Renal pelvis (tissue), 4 donors: ENCODE measurements around the gene KANK4. TPM values are rescaled to one million over a fixed set of nuclear protein-coding genes. Genes with fewer than 3 reads are reported as not detected.
A peak's percentile ranks its signal among the peaks of the same experiment; 100 is the strongest.
"Not testable (repeated sequence)": the region's sequence is repeated elsewhere in the genome, so short reads cannot be mapped to it uniquely, and the experiment has no call there.

Experiments used
- DNase-seq: peaks from one replicate; pipeline ENCODE4 v3.0.0-alpha.2; 2013
- polyA plus RNA-seq, 3 donors: library from polyadenylated mRNA; unstranded; fragments of 120-200 nt; gene quantifications; one replicate each; pipeline ENCODE4 v1.2.1, GENCODE V29; 2013; ENCODE audit not compliant: insufficient read length in 3 of 3

The KANK4 gene
- polyA plus RNA-seq, 3 donors = 17.8 to 24.1 (median 22.1) TPM

- DNase-seq = no peak
Observed at GRCh38 chr1:62276791-62277190, 42.4 kb downstream of the KANK4 start.

GRCh38 chr1:62274496-62275485, 44.4 kb downstream of the KANK4 start:
- DNase-seq = no peak

- DNase-seq = no peak
Observed at GRCh38 chr1:62273953-62274352, 45.3 kb downstream of the KANK4 start.

- DNase-seq = peak; percentile 54
Observed at GRCh38 chr1:62271948-62272728, 47.1 kb downstream of the KANK4 start.

DNA sequence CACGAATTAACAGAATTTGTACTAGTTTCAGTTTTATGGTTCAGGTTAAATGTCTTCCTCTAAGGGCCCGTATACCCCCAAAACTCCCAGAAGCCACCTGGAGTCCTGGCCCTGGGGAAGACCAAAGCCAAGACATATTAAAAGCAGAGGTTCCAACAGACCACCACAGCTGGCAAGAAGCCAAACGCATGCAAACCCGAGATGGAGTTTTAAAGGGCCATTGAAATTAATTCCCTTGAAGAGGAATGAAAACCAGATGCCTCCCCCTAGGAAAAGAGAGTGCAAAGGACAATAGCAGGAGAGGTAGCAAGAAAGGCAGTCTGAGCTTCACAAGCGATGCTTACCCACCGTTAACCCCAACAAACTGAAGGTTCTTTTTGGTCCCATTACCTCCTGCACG, 48.1 kb downstream of the KANK4 start:
- DNase-seq = no peak

DNA sequence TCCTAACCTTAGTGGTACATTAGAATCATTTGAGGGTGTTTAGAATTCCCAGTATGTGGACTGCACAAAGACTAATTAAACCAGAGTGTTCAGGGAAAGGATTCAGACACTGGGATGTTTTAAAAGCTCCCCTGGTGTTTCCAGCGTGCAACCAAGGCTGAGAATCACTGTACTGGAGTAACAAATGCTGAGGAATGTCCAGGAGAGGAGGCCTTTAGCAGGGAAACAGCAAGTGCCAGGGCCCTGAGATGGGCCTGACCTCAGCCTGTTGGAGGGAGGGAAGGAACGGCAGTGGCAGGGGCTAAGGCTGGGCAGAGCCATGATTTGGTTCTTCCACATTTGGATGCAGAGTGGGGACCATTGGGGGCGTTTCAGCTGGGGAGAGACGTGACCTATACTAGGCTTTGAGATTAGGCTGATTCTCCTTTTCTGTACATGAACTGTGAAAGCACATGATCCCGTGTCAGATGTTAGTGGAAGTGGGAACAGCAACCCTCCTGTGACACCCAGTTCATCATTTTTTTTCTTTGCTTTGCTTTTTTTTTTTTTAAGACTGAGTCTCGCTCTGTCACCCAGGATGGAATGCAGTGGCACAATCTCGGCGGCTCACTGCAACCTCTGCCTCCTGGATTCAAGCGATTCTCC, 49.3 kb downstream of the KANK4 start:
- no peak for DNase-seq

DNA sequence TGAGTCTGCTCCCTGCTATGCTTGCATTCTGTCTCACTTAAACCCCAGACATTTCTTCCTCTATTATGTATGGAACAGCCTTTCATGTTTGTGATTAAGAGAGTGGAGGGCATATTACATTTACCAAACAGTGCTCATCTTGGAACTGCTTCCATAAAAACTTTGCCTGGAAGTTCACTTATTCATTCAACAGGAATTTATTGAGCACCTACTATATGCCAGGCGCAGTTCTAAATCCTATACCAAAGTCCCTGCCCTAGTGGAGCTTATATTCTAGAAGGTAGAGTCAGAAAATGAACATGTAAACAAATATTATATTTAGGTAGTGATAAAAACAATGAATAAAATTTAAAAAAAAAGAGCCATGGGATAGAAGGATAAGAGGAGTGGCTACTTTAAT, 49.8 kb downstream of the KANK4 start:
- DNase-seq = no peak

GRCh38 chr1:62268315-62268714, 50.9 kb downstream of the KANK4 start:
- no peak for DNase-seq

DNA sequence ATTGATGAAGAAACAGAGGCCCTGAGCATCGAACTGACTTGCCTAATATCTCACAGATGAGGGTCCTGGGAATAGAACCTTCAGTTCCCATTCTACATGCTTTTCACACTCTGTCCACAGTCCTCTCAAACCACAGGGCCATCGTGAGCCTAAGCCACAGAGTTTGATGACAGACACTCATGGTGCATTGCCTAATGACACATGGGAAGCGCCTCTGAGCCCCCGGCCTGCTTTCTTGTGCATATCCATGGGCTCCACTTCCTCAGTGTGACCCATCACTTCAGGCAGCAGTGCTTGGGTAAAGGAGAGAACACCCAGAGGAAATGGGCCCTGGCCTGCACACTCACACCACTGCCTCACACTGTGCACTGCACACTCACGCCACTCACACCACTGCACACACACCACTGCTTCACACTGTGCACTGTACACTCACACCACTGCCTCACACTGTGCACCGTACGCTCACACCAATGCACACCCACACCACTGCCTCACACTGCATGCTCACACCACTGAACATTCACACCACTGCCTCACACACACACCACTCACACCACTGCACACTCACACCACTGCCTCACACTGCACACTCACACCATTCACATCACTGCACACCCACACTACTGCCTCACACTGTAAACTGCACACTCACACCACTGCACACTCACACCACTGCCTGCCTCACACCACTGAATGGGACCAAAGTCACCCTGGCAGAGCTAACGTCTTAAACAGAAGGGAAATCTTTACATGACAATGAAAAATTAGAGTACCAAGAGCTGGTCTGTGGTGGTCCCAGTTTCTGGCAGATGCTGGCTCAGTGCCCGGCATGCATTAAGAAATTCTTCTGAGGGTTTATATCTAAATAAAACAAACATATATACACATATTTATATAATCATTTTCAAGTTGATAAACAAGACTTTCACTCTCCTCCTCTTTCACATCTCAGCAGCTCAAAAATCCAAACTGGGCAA, 53.0 kb downstream of the KANK4 start:
- no peak for DNase-seq

- no peak for DNase-seq
Observed at GRCh38 chr1:62263814-62264353, 55.4 kb downstream of the KANK4 start.

GRCh38 chr1:62263006-62263813, 56.0 kb downstream of the KANK4 start:
- peak; percentile 57 for DNase-seq

GRCh38 chr1:62260688-62261087, 58.5 kb downstream of the KANK4 start:
- DNase-seq = no peak

DNA sequence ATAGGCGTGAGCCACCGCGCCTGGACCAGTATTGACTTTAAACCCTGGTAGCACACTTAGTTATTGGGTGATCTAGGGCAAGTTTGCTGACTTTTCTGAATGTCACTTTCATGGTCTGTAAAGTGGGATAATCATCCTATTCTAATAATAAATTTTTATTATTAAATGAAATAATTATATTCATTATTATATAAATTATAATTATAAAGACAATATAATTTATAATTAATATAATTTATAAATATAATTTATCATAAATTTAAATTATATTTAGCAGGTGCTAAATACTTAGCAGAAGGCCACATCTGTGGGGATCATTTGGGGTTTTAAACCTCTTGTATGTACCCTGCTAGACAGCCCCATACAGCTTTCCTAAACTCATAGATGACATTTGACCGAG, 59.7 kb downstream of the KANK4 start:
- no peak for DNase-seq

- DNase-seq = no peak
Observed at GRCh38 chr1:62250126-62250726, 69.0 kb downstream of the KANK4 start.

- no peak for DNase-seq
Observed at GRCh38 chr1:62247391-62248168, 71.7 kb downstream of the KANK4 start.

GRCh38 chr1:62245201-62245600, 74.0 kb downstream of the KANK4 start:
- no peak for DNase-seq

DNA sequence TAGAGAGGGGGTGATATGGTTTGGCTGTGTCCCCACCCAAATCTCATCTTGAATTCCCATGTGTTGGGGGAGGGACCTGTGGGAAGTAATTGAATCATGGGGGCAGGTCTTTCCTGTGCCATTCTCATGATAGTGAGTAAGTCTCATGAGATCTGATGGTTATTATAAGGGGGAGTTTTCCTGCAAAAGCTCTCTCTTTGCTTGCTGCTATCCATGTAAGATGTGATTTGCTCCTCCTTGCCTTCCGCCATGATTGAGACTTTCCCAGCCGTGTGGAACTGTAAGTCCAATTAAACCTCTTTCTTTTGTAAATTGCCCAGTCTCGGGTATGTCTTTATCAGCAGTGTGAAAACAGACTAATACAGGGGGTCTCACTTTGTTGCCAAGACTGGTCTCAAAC, 74.9 kb downstream of the KANK4 start:
- not testable (repeated sequence) for DNase-seq

GRCh38 chr1:62241371-62242131, 77.7 kb downstream of the KANK4 start:
- DNase-seq = peak; percentile 15
